ENCODE results near the gene SLC37A1.
A peak's percentile ranks its signal among the peaks of the same experiment; 100 is the strongest.

SLC37A1 gene

GRCh38 chr21:42471716-42472330, 41.8 kb upstream of the SLC37A1 start:
- Histone ChIP-seq H3K23ac (ENCODE audit: low read length) (no peak overlapping the region), H3K4me2 (ENCODE audit: low read length) (no peak overlapping the region), H4K5ac (ENCODE audit: low read length) (no peak overlapping the region), H3K36me3 (ENCODE audit: control insufficient read depth, insufficient read depth, low read length) (no peaks in the 10 kb centered on the region), H2BK5ac (ENCODE audit: low read length) (no peak overlapping the region), H3K79me2 (ENCODE audit: control insufficient read depth, insufficient read depth, low read length) (no peaks in the 10 kb centered on the region), H2BK120ac (ENCODE audit: low read depth, low read length) (no peak overlapping the region), H3K4me3 (ENCODE audit: low read length) (no peak overlapping the region), H2AK5ac (ENCODE audit: low read length) (no peak overlapping the region), H3K4me1 (ENCODE audit: control insufficient read depth, low read depth, low read length) (peaks cover 13% of the 10 kb centered on the region), H4K8ac (ENCODE audit: low read depth, low read length) (no peak overlapping the region), H3K27me3 (ENCODE audit: insufficient read depth, low read length, poor library complexity) (no peaks in the 10 kb centered on the region), H2BK15ac (replicated peaks; ENCODE audit: low read depth) (no peak overlapping the region), H3K27ac (ENCODE audit: low read depth, low read length) (no peak overlapping the region), H3K9ac (ENCODE audit: low read length) (no peak overlapping the region), H3K56ac (ENCODE audit: low read length) (no peak overlapping the region), H3K4ac (ENCODE audit: low read depth, low read length) (no peak overlapping the region), H3K79me1 (ENCODE audit: low read length) (no peaks in the 10 kb centered on the region), H3K18ac (ENCODE audit: low read length) (no peak overlapping the region)
- DNase-seq: no peak
- no CpG with 5 or more reads among the region's 13 CpGs for WGBS (ENCODE audit: extremely low coverage, insufficient coverage, low lambda C conversion rate)

- no peak for DNase-seq
- no peak overlapping the region for H2BK5ac ChIP-seq (ENCODE audit: low read length)
- no peaks in the 10 kb centered on the region for H3K79me2 ChIP-seq (ENCODE audit: control insufficient read depth, insufficient read depth, low read length)
- no peaks in the 10 kb centered on the region for H3K79me1 ChIP-seq (ENCODE audit: low read length)
- no peak overlapping the region for H2BK120ac ChIP-seq (ENCODE audit: low read depth, low read length)
- H3K4me2 ChIP-seq (ENCODE audit: low read length): no peak overlapping the region
- peaks cover 13% of the 10 kb centered on the region for H3K4me1 ChIP-seq (ENCODE audit: control insufficient read depth, low read depth, low read length)
- no peaks in the 10 kb centered on the region for H3K36me3 ChIP-seq (ENCODE audit: control insufficient read depth, insufficient read depth, low read length)
- H3K18ac ChIP-seq (ENCODE audit: low read length): no peak overlapping the region
- no peak overlapping the region for H4K8ac ChIP-seq (ENCODE audit: low read depth, low read length)
- H3K9ac ChIP-seq (ENCODE audit: low read length): no peak overlapping the region
- H2BK15ac ChIP-seq (replicated peaks; ENCODE audit: low read depth): no peak overlapping the region
- H3K27ac ChIP-seq (ENCODE audit: low read depth, low read length): no peak overlapping the region
- H3K4me3 ChIP-seq (ENCODE audit: low read length): no peak overlapping the region
- H3K56ac ChIP-seq (ENCODE audit: low read length): no peak overlapping the region
- no peak overlapping the region for H3K4ac ChIP-seq (ENCODE audit: low read depth, low read length)
- H3K23ac ChIP-seq (ENCODE audit: low read length): no peak overlapping the region
- no peaks in the 10 kb centered on the region for H3K27me3 ChIP-seq (ENCODE audit: insufficient read depth, low read length, poor library complexity)
- no CpG with 5 or more reads among the region's 7 CpGs for WGBS (ENCODE audit: extremely low coverage, insufficient coverage, low lambda C conversion rate)
- H2AK5ac ChIP-seq (ENCODE audit: low read length): no peak overlapping the region
- no peak overlapping the region for H4K5ac ChIP-seq (ENCODE audit: low read length)
These were observed 41.1 kb upstream of the SLC37A1 start for GRCh38 chr21:42472521-42472920.

- no peak for DNase-seq
- no CpG with 5 or more reads among the region's 9 CpGs for WGBS (ENCODE audit: extremely low coverage, insufficient coverage, low lambda C conversion rate)
- no peak overlapping the region for H3K4ac ChIP-seq (ENCODE audit: low read depth, low read length)
- no peak overlapping the region for H2BK15ac ChIP-seq (replicated peaks; ENCODE audit: low read depth)
- peaks cover 9% of the 10 kb centered on the region for H3K4me1 ChIP-seq (ENCODE audit: control insufficient read depth, low read depth, low read length)
- peak overlapping the region; percentile 12 for H3K56ac ChIP-seq (ENCODE audit: low read length)
- no peak overlapping the region for H3K4me2 ChIP-seq (ENCODE audit: low read length)
- H2BK120ac ChIP-seq (ENCODE audit: low read depth, low read length): no peak overlapping the region
- no peaks in the 10 kb centered on the region for H3K79me1 ChIP-seq (ENCODE audit: low read length)
- no peaks in the 10 kb centered on the region for H3K79me2 ChIP-seq (ENCODE audit: control insufficient read depth, insufficient read depth, low read length)
- H2AK5ac ChIP-seq (ENCODE audit: low read length): no peak overlapping the region
- H3K23ac ChIP-seq (ENCODE audit: low read length): no peak overlapping the region
- H3K4me3 ChIP-seq (ENCODE audit: low read length): no peak overlapping the region
- H3K9ac ChIP-seq (ENCODE audit: low read length): no peak overlapping the region
- no peak overlapping the region for H4K8ac ChIP-seq (ENCODE audit: low read depth, low read length)
- no peak overlapping the region for H2BK5ac ChIP-seq (ENCODE audit: low read length)
- H3K27ac ChIP-seq (ENCODE audit: low read depth, low read length): no peak overlapping the region
- H3K18ac ChIP-seq (ENCODE audit: low read length): no peak overlapping the region
- H3K27me3 ChIP-seq (ENCODE audit: insufficient read depth, low read length, poor library complexity): no peaks in the 10 kb centered on the region
- no peak overlapping the region for H4K5ac ChIP-seq (ENCODE audit: low read length)
- H3K36me3 ChIP-seq (ENCODE audit: control insufficient read depth, insufficient read depth, low read length): no peaks in the 10 kb centered on the region
These were observed 40.1 kb upstream of the SLC37A1 start for GRCh38 chr21:42473498-42474042.

- no CpG with 5 or more reads among the region's 14 CpGs for WGBS (ENCODE audit: extremely low coverage, insufficient coverage, low lambda C conversion rate)
- no peak overlapping the region for H3K4me2 ChIP-seq (ENCODE audit: low read length)
- no peak overlapping the region for H3K9ac ChIP-seq (ENCODE audit: low read length)
- H4K8ac ChIP-seq (ENCODE audit: low read depth, low read length): no peak overlapping the region
- no peak overlapping the region for H2BK120ac ChIP-seq (ENCODE audit: low read depth, low read length)
- no peaks in the 10 kb centered on the region for H3K36me3 ChIP-seq (ENCODE audit: control insufficient read depth, insufficient read depth, low read length)
- H2BK15ac ChIP-seq (replicated peaks; ENCODE audit: low read depth): no peak overlapping the region
- no peaks in the 10 kb centered on the region for H3K79me2 ChIP-seq (ENCODE audit: control insufficient read depth, insufficient read depth, low read length)
- H3K27me3 ChIP-seq (ENCODE audit: insufficient read depth, low read length, poor library complexity): no peaks in the 10 kb centered on the region
- H3K4me3 ChIP-seq (ENCODE audit: low read length): no peak overlapping the region
- no peak overlapping the region for H4K5ac ChIP-seq (ENCODE audit: low read length)
- H3K79me1 ChIP-seq (ENCODE audit: low read length): no peaks in the 10 kb centered on the region
- H3K4me1 ChIP-seq (ENCODE audit: control insufficient read depth, low read depth, low read length): peaks cover 4% of the 10 kb centered on the region
- peak overlapping the region; percentile 12 for H3K56ac ChIP-seq (ENCODE audit: low read length)
- no peak overlapping the region for H3K4ac ChIP-seq (ENCODE audit: low read depth, low read length)
- H2AK5ac ChIP-seq (ENCODE audit: low read length): no peak overlapping the region
- peak; percentile 87 for DNase-seq
- H2BK5ac ChIP-seq (ENCODE audit: low read length): no peak overlapping the region
- no peak overlapping the region for H3K23ac ChIP-seq (ENCODE audit: low read length)
- H3K27ac ChIP-seq (ENCODE audit: low read depth, low read length): no peak overlapping the region
- no peak overlapping the region for H3K18ac ChIP-seq (ENCODE audit: low read length)
These were observed 39.4 kb upstream of the SLC37A1 start for GRCh38 chr21:42474043-42474831.

GRCh38 chr21:42475036-42475435, 38.6 kb upstream of the SLC37A1 start:
- DNase-seq: no peak
- no peak overlapping the region for H4K8ac ChIP-seq (ENCODE audit: low read depth, low read length)
- no CpG with 5 or more reads among the region's 7 CpGs for WGBS (ENCODE audit: extremely low coverage, insufficient coverage, low lambda C conversion rate)
- no peak overlapping the region for H3K18ac ChIP-seq (ENCODE audit: low read length)
- no peak overlapping the region for H3K9ac ChIP-seq (ENCODE audit: low read length)
- no peaks in the 10 kb centered on the region for H3K27me3 ChIP-seq (ENCODE audit: insufficient read depth, low read length, poor library complexity)
- H3K56ac ChIP-seq (ENCODE audit: low read length): no peak overlapping the region
- no peak overlapping the region for H3K4me2 ChIP-seq (ENCODE audit: low read length)
- no peaks in the 10 kb centered on the region for H3K79me2 ChIP-seq (ENCODE audit: control insufficient read depth, insufficient read depth, low read length)
- H4K5ac ChIP-seq (ENCODE audit: low read length): no peak overlapping the region
- no peak overlapping the region for H3K4me3 ChIP-seq (ENCODE audit: low read length)
- H3K79me1 ChIP-seq (ENCODE audit: low read length): no peaks in the 10 kb centered on the region
- no peak overlapping the region for H2BK5ac ChIP-seq (ENCODE audit: low read length)
- no peak overlapping the region for H3K4ac ChIP-seq (ENCODE audit: low read depth, low read length)
- H3K23ac ChIP-seq (ENCODE audit: low read length): no peak overlapping the region
- H2AK5ac ChIP-seq (ENCODE audit: low read length): no peak overlapping the region
- H3K36me3 ChIP-seq (ENCODE audit: control insufficient read depth, insufficient read depth, low read length): no peaks in the 10 kb centered on the region
- H2BK120ac ChIP-seq (ENCODE audit: low read depth, low read length): no peak overlapping the region
- H2BK15ac ChIP-seq (replicated peaks; ENCODE audit: low read depth): no peak overlapping the region
- no peak overlapping the region for H3K27ac ChIP-seq (ENCODE audit: low read depth, low read length)
- H3K4me1 ChIP-seq (ENCODE audit: control insufficient read depth, low read depth, low read length): peaks cover 4% of the 10 kb centered on the region
